ENCODE data around the gene CLOCK.

DNA sequence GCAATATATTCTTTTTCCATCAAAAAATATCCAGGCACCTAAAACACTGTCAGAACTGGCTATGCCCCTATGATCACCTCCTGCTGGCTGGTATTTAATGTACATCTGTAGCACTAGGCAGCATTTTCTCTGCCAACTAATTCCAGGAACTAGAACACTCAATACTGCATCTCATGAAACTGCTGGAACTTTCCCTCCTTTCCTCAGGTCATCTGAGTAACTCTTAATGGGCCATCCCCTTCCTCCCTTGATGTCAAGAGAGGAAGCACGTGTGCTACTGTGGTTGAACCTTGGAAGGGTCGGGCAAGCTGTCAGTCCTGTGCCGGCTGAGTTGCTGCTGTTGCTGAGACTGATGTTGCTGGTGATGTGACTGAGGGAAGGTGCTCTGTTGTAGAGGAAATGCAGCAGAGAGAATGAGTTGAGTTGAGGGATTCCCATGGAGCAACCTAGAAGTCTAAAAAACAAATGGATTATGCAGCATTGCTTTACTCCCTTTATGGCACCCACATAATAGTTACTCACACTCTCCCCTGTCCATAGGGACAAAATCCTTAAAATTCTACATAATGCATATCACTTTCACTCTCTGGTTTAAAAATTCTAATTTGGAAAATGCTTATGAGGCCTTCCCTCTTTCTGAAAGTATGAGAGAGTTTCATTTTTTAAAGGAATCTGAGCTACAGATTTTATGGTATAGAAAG lies 111.4 kb downstream of the CLOCK start:
- TF ChIP-seq, protein P1, sequence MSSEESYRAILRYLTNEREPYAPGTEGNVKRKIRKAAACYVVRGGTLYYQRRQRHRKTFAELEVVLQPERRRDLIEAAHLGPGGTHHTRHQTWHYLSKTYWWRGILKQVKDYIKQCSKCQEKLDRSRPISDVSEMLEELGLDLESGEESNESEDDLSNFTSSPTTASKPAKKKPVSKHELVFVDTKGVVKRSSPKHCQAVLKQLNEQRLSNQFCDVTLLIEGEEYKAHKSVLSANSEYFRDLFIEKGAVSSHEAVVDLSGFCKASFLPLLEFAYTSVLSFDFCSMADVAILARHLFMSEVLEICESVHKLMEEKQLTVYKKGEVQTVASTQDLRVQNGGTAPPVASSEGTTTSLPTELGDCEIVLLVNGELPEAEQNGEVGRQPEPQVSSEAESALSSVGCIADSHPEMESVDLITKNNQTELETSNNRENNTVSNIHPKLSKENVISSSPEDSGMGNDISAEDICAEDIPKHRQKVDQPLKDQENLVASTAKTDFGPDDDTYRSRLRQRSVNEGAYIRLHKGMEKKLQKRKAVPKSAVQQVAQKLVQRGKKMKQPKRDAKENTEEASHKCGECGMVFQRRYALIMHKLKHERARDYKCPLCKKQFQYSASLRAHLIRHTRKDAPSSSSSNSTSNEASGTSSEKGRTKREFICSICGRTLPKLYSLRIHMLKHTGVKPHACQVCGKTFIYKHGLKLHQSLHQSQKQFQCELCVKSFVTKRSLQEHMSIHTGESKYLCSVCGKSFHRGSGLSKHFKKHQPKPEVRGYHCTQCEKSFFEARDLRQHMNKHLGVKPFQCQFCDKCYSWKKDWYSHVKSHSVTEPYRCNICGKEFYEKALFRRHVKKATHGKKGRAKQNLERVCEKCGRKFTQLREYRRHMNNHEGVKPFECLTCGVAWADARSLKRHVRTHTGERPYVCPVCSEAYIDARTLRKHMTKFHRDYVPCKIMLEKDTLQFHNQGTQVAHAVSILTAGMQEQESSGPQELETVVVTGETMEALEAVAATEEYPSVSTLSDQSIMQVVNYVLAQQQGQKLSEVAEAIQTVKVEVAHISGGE (tag by site-specific recombination; conservative IDR thresholded peaks at IDR 0.05; ENCODE audit: low read depth) = no peak
- no peak for TF ChIP-seq ZNF596 (tag by site-specific recombination; IDR thresholded peaks at IDR 0.05)
- TF ChIP-seq, protein P2, sequence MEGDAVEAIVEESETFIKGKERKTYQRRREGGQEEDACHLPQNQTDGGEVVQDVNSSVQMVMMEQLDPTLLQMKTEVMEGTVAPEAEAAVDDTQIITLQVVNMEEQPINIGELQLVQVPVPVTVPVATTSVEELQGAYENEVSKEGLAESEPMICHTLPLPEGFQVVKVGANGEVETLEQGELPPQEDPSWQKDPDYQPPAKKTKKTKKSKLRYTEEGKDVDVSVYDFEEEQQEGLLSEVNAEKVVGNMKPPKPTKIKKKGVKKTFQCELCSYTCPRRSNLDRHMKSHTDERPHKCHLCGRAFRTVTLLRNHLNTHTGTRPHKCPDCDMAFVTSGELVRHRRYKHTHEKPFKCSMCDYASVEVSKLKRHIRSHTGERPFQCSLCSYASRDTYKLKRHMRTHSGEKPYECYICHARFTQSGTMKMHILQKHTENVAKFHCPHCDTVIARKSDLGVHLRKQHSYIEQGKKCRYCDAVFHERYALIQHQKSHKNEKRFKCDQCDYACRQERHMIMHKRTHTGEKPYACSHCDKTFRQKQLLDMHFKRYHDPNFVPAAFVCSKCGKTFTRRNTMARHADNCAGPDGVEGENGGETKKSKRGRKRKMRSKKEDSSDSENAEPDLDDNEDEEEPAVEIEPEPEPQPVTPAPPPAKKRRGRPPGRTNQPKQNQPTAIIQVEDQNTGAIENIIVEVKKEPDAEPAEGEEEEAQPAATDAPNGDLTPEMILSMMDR (tag by site-specific recombination; IDR thresholded peaks at IDR 0.05) = no peak
- TF ChIP-seq SP3 (tag by site-specific recombination; IDR thresholded peaks at IDR 0.05) = no peak
- no peak for TF ChIP-seq ZNF558 (tag by site-specific recombination; IDR thresholded peaks at IDR 0.05)

Measured in HEK293 (cell line).